Measurements from ENCODE around the gene MYH8.

GRCh38 chr17:10439816-10440215, 18.1 kb upstream of the MYH8 start:
- TF ChIP-seq USF2 (IDR thresholded peaks at IDR 0.05; ENCODE audit: low read depth, low read length), result no peak
- TF ChIP-seq CTCF (conservative IDR thresholded peaks at IDR 0.05; ENCODE audit: low read depth, low read length), result no peak
- TF ChIP-seq POLR2A (IDR thresholded peaks at IDR 0.05; ENCODE audit: low read depth, low read length), result no peak
- no peak for TF ChIP-seq RCOR1 (IDR thresholded peaks at IDR 0.05; ENCODE audit: insufficient replicate concordance, low read length)
- no peak for TF ChIP-seq RAD21 (IDR thresholded peaks at IDR 0.05; ENCODE audit: low read length)
- no peak for TF ChIP-seq CHD1 (IDR thresholded peaks at IDR 0.05; ENCODE audit: low read depth, low read length)
- TF ChIP-seq MXI1 (IDR thresholded peaks at IDR 0.05; ENCODE audit: borderline replicate concordance, low read depth, low read length), result no peak
- no peak for TF ChIP-seq CEBPB (IDR thresholded peaks at IDR 0.05; ENCODE audit: low read depth, low read length)
- no peak for TF ChIP-seq MAFK (IDR thresholded peaks at IDR 0.05; ENCODE audit: low read depth, low read length)
- TF ChIP-seq SMC3 (IDR thresholded peaks at IDR 0.05; ENCODE audit: low read depth, low read length), result no peak
- no peak for TF ChIP-seq NFE2L2 (IDR thresholded peaks at IDR 0.05; ENCODE audit: low read depth, low read length)
- TF ChIP-seq MAZ (IDR thresholded peaks at IDR 0.05; ENCODE audit: borderline replicate concordance, low read depth, low read length), result no peak
